Fibroblast of lung (primary cell): ENCODE data around the gene TM9SF4.

Experiments
- CTCF ChIP-seq, 2 donors: IDR thresholded peaks in 1 of 2; conservative IDR thresholded peaks in 1 of 2; 1 replicate in 1 of 2; 2 replicates in 1 of 2; pipeline ENCODE4 v1.5.1; 2011 to 2012; ENCODE audit warnings: low read length in 2 of 2, control low read depth in 1 of 2, inconsistent platforms in 1 of 2, low read depth in 1 of 2, mild to moderate bottlenecking in 1 of 2
- EZH2 ChIP-seq: IDR thresholded peaks from 2 replicates; pipeline ENCODE4 v1.5.1; 2012; ENCODE audit warnings: low read length, control low read depth, mild to moderate bottlenecking; ENCODE audit errors: missing control alignments

- TF ChIP-seq CTCF (conservative IDR thresholded peaks at IDR 0.05 in 1 of 2, IDR thresholded peaks at IDR 0.05 in 1 of 2; ENCODE audit: low read depth in 1 of 2, low read length in 2 of 2): no peak
- TF ChIP-seq EZH2: no peak
These were observed 21.5 kb downstream of the TM9SF4 start for GRCh38 chr20:32130965-32131364.
